GM08714 (cell line): Measurements from ENCODE around the gene ZFAND6.

ENCODE experiments used
- H3K4me3 ChIP-seq: fragments of 200-500 bp; sonication (Bioruptor generic); 2 replicates; pipeline ENCODE4 v1.5.1; 2014; ENCODE audit warnings: mild to moderate bottlenecking, low read length, inconsistent platforms
- ZNF274 ChIP-seq: IDR thresholded peaks from 2 replicates; pipeline ENCODE4 v1.6.1; 2012; ENCODE audit warnings: mild to moderate bottlenecking, low read depth, low read length

Gene ZFAND6

GRCh38 chr15:80172401-80172800, 112.9 kb downstream of the ZFAND6 start:
- no peak overlapping the region for H3K4me3 ChIP-seq

GRCh38 chr15:80173022-80173759, 113.7 kb downstream of the ZFAND6 start:
- no peak for TF ChIP-seq ZNF274
- no peak overlapping the region for H3K4me3 ChIP-seq

More at GRCh38 chr15:80172401-80172800, 112.9 kb downstream of the ZFAND6 start:
- no peak for TF ChIP-seq ZNF274

- no peak for TF ChIP-seq ZNF274
- H3K4me3 ChIP-seq: no peak overlapping the region
Observed at GRCh38 chr15:80174017-80174746, 114.7 kb downstream of the ZFAND6 start.

GRCh38 chr15:80175436-80175835, 116.0 kb downstream of the ZFAND6 start:
- H3K4me3 ChIP-seq: no peak overlapping the region
- TF ChIP-seq ZNF274: no peak

- H3K4me3 ChIP-seq: no peak overlapping the region
- TF ChIP-seq ZNF274: no peak
Observed at GRCh38 chr15:80176443-80176842, 117.0 kb downstream of the ZFAND6 start.

GRCh38 chr15:80177156-80177555, 117.7 kb downstream of the ZFAND6 start:
- no peak for TF ChIP-seq ZNF274
- no peak overlapping the region for H3K4me3 ChIP-seq

GRCh38 chr15:80179025-80179759, 119.7 kb downstream of the ZFAND6 start:
- H3K4me3 ChIP-seq: no peak overlapping the region
- no peak for TF ChIP-seq ZNF274

GRCh38 chr15:80179935-80180334, 120.5 kb downstream of the ZFAND6 start:
- TF ChIP-seq ZNF274: no peak
- no peak overlapping the region for H3K4me3 ChIP-seq

- TF ChIP-seq ZNF274: no peak
- H3K4me3 ChIP-seq: no peak overlapping the region
Observed at GRCh38 chr15:80180468-80180867, 121.0 kb downstream of the ZFAND6 start.

GRCh38 chr15:80180986-80181385, 121.5 kb downstream of the ZFAND6 start:
- no peak overlapping the region for H3K4me3 ChIP-seq
- TF ChIP-seq ZNF274: no peak

- H3K4me3 ChIP-seq: no peak overlapping the region
- no peak for TF ChIP-seq ZNF274
Observed at GRCh38 chr15:80182611-80183261, 123.3 kb downstream of the ZFAND6 start.

- no peak for TF ChIP-seq ZNF274
- no peak overlapping the region for H3K4me3 ChIP-seq
Observed at GRCh38 chr15:80183306-80183705, 123.8 kb downstream of the ZFAND6 start.

- TF ChIP-seq ZNF274: no peak
- no peak overlapping the region for H3K4me3 ChIP-seq
Observed at GRCh38 chr15:80183886-80184285, 124.4 kb downstream of the ZFAND6 start.

- TF ChIP-seq ZNF274: no peak
- H3K4me3 ChIP-seq: no peak overlapping the region
Observed at GRCh38 chr15:80184554-80184953, 125.1 kb downstream of the ZFAND6 start.
